NCI-H1105 treated with DMSO at 0.1 percent for 48 hours (cell line): ENCODE measurements around the gene SLAMF1.
"Not testable (repeated sequence)": the region's sequence is repeated elsewhere in the genome, so short reads cannot be mapped to it uniquely, and the experiment has no call there.

Source experiments
- DNase-seq: peaks from one replicate; lab custom pipeline; 2025; lab: John Stamatoyannopoulos, UW

SLAMF1 gene

GRCh38 chr1:160605792-160606479 lies 40.9 kb downstream of the SLAMF1 start:
- DNase-seq = no peak

- no peak for DNase-seq
These were observed 41.6 kb downstream of the SLAMF1 start for GRCh38 chr1:160605205-160605604.

GRCh38 chr1:160597705-160598104 lies 49.1 kb downstream of the SLAMF1 start:
- DNase-seq = no peak

GRCh38 chr1:160597051-160597450 lies 49.8 kb downstream of the SLAMF1 start:
- no peak for DNase-seq

- DNase-seq = no peak
These were observed 56.4 kb downstream of the SLAMF1 start for GRCh38 chr1:160590488-160590887.

GRCh38 chr1:160588468-160588867 lies 58.4 kb downstream of the SLAMF1 start:
- no peak for DNase-seq

GRCh38 chr1:160584784-160585183 lies 62.1 kb downstream of the SLAMF1 start:
- DNase-seq = no peak

- DNase-seq = not testable (repeated sequence)
These were observed 63.9 kb downstream of the SLAMF1 start for GRCh38 chr1:160582976-160583375.

- no peak for DNase-seq
These were observed 64.9 kb downstream of the SLAMF1 start for GRCh38 chr1:160581961-160582360.

GRCh38 chr1:160580221-160580812 lies 66.5 kb downstream of the SLAMF1 start:
- DNase-seq = no peak

- no peak for DNase-seq
These were observed 67.6 kb downstream of the SLAMF1 start, which contains the start of gene CD84 for GRCh38 chr1:160579216-160579701. TSS of gene CD84 (minus strand) at chr1:160579496. CDS start at chr1:160579437, 59 bp downstream.

GRCh38 chr1:160578525-160579191 lies 68.2 kb downstream of the SLAMF1 start:
- no peak for DNase-seq

- no peak for DNase-seq
These were observed 68.7 kb downstream of the SLAMF1 start for GRCh38 chr1:160578175-160578524.

- no peak for DNase-seq
These were observed 69.2 kb downstream of the SLAMF1 start for GRCh38 chr1:160577671-160578070.

GRCh38 chr1:160576884-160577283 lies 70.0 kb downstream of the SLAMF1 start:
- DNase-seq = no peak

GRCh38 chr1:160576390-160576789 lies 70.5 kb downstream of the SLAMF1 start:
- DNase-seq = no peak

GRCh38 chr1:160575112-160575664 lies 71.7 kb downstream of the SLAMF1 start:
- DNase-seq = no peak

- DNase-seq = no peak
These were observed 76.0 kb downstream of the SLAMF1 start for GRCh38 chr1:160570840-160571239.

GRCh38 chr1:160569806-160570205 lies 77.0 kb downstream of the SLAMF1 start:
- DNase-seq = no peak

GRCh38 chr1:160567858-160568682 lies 78.8 kb downstream of the SLAMF1 start:
- DNase-seq = no peak

GRCh38 chr1:160567341-160567740 lies 79.5 kb downstream of the SLAMF1 start:
- DNase-seq = no peak

- DNase-seq = no peak
These were observed 81.3 kb downstream of the SLAMF1 start for GRCh38 chr1:160565564-160565963.
